IMR-90 (cell line): Measurements from ENCODE around the gene TMEM154. TPM values are rescaled to one million over a fixed set of nuclear protein-coding genes. Genes with fewer than 3 reads are reported as not detected.

Experiments
- ATAC-seq: fragments of 200-7000 bp; cut with Tn5 transposase; 2 replicates; pipeline ENCODE4 v1.9.1; 2020; ENCODE audit warnings: low read depth, mild to moderate bottlenecking, moderate library complexity
- BruUV-seq: library from RNA; stranded (reverse); fragments of 400-500 nt; replicated peaks from 2 replicates; lab custom pipeline; 2021; lab: Mats Ljungman, UMichigan
- CTCF ChIA-PET: fragments of 300-600 bp; formaldehyde crosslinking; extraction: SDS; loops from one replicate; lab custom pipeline; 2021; ENCODE audit warnings: antibody characterized with exemption; lab: Yijun Ruan, JAX
- POLR2A ChIA-PET: fragments of 300-600 bp; sonication (Branson Sonifier 250); formaldehyde crosslinking; loops from one replicate; lab custom pipeline; 2022; ENCODE audit warnings: antibody characterized with exemption; ENCODE audit not compliant: unreplicated experiment; lab: Charles Lee
- DNase-seq: peaks from one replicate; pipeline ENCODE4 v3.0.0; 2013
- H2AFZ ChIP-seq: replicated peaks from 2 replicates; pipeline ENCODE3; 2013; ENCODE audit warnings: low read length, mild to moderate bottlenecking; ENCODE audit not compliant: poor library complexity
- H2AK5ac ChIP-seq: 2 replicates; pipeline ENCODE4 v1.6.1; 2013; ENCODE audit warnings: low read depth, low read length, inconsistent platforms
- H2AK9ac ChIP-seq: replicated peaks from 2 replicates; pipeline ENCODE3; 2013; ENCODE audit warnings: mild to moderate bottlenecking, low read depth, low read length, moderate library complexity; ENCODE audit not compliant: poor library complexity
- H2BK120ac ChIP-seq: 2 replicates; pipeline ENCODE4 v1.6.1; 2013; ENCODE audit warnings: low read depth, low read length, inconsistent platforms
- H2BK15ac ChIP-seq: 3 replicates; pipeline ENCODE4 v1.6.1; 2013; ENCODE audit warnings: low read depth, low read length, inconsistent platforms
- H2BK20ac ChIP-seq: 2 replicates; pipeline ENCODE4 v1.6.1; 2013; ENCODE audit warnings: low read depth, mild to moderate bottlenecking, inconsistent platforms, low read length, moderate library complexity
- H2BK5ac ChIP-seq: 2 replicates; pipeline ENCODE4 v1.6.1; 2013; ENCODE audit warnings: mild to moderate bottlenecking, low read depth, low read length, inconsistent platforms; ENCODE audit not compliant: poor library complexity, severe bottlenecking
- H3K14ac ChIP-seq: replicated peaks from 2 replicates; pipeline ENCODE4 v1.6.1; 2013; ENCODE audit warnings: low read depth, low read length, inconsistent platforms
- H3K18ac ChIP-seq: 2 replicates; pipeline ENCODE4 v1.6.1; 2013; ENCODE audit warnings: low read depth, low read length, control low read depth
- H3K23ac ChIP-seq: 2 replicates; pipeline ENCODE4 v1.6.1; 2013; ENCODE audit warnings: low read depth, low read length, inconsistent platforms
- H3K27ac ChIP-seq: 2 replicates; pipeline ENCODE4 v1.5.1; 2013; ENCODE audit warnings: mild to moderate bottlenecking, control low read depth, low read length; ENCODE audit not compliant: insufficient read depth
- H3K27me3 ChIP-seq: 2 replicates; pipeline ENCODE4 v1.6.1; 2013; ENCODE audit warnings: low read length; ENCODE audit not compliant: control insufficient read depth, insufficient read depth
- H3K36me3 ChIP-seq: 2 replicates; pipeline ENCODE4 v1.6.1; 2013; ENCODE audit warnings: low read length, mixed read lengths; ENCODE audit not compliant: control insufficient read depth, insufficient read depth
- H3K4ac ChIP-seq: 2 replicates; pipeline ENCODE4 v1.6.1; 2013; ENCODE audit warnings: low read depth, low read length, inconsistent platforms
- H3K4me1 ChIP-seq: 2 replicates; pipeline ENCODE4 v1.6.1; 2013; ENCODE audit warnings: low read length, mixed read lengths; ENCODE audit not compliant: control insufficient read depth, insufficient read depth
- H3K4me2 ChIP-seq: 2 replicates; pipeline ENCODE4 v1.6.1; 2013; ENCODE audit warnings: low read depth, mild to moderate bottlenecking, control low read depth, low read length, moderate library complexity
- H3K4me3 ChIP-seq: 2 replicates; pipeline ENCODE4 v1.5.1; 2013; ENCODE audit warnings: low read depth, mild to moderate bottlenecking, control low read depth, low read length, moderate library complexity; ENCODE audit not compliant: insufficient read depth
- H3K56ac ChIP-seq: 2 replicates; pipeline ENCODE4 v1.6.1; 2013; ENCODE audit warnings: low read length, inconsistent platforms; ENCODE audit not compliant: insufficient read depth; ENCODE audit errors: extremely low read depth
- H3K79me1 ChIP-seq, 2 experiments: 2 replicates each; pipeline ENCODE4 v1.6.1; 2013; ENCODE audit warnings: low read length in 2 of 2, inconsistent platforms in 1 of 2, low read depth in 1 of 2
- H3K9ac ChIP-seq: 2 replicates; pipeline ENCODE4 v1.6.1; 2013; ENCODE audit warnings: low read depth, low read length, control low read depth
- H3K9me1 ChIP-seq: 2 replicates; pipeline ENCODE4 v1.6.1; 2013; ENCODE audit warnings: low read length, inconsistent platforms; ENCODE audit not compliant: insufficient read depth
- H3K9me3 ChIP-seq: 2 replicates; pipeline ENCODE4 v1.6.1; 2013; ENCODE audit warnings: low read length; ENCODE audit not compliant: control insufficient read depth, insufficient read depth
- H4K20me1 ChIP-seq: 2 replicates; pipeline ENCODE4 v1.6.1; 2013; ENCODE audit warnings: low read length, inconsistent platforms; ENCODE audit not compliant: insufficient read depth
- H4K5ac ChIP-seq: 2 replicates; pipeline ENCODE4 v1.6.1; 2013; ENCODE audit warnings: mild to moderate bottlenecking, low read depth, low read length, control low read depth
- H4K8ac ChIP-seq, 2 experiments: 2 replicates each; pipeline ENCODE4 v1.6.1; 2013; ENCODE audit warnings: low read depth in 2 of 2, low read length in 2 of 2, control low read depth in 1 of 2, inconsistent platforms in 1 of 2
- H4K91ac ChIP-seq: 2 replicates; pipeline ENCODE4 v1.6.1; 2013; ENCODE audit warnings: low read depth, low read length, inconsistent platforms; ENCODE audit not compliant: insufficient read depth
- CEBPB ChIP-seq: IDR thresholded peaks from 2 replicates; pipeline ENCODE4 v1.6.1; 2012; ENCODE audit warnings: low read depth, low read length, improper control_type of control experiment
- FOS ChIP-seq: fragments of 150-350 bp; IDR thresholded peaks from 2 replicates; pipeline ENCODE4 v1.6.1; 2016; ENCODE audit warnings: low read depth, low read length
- USF2 ChIP-seq: fragments of 150-350 bp; IDR thresholded peaks from 2 replicates; pipeline ENCODE4 v1.6.1; 2017; ENCODE audit warnings: mild to moderate bottlenecking, antibody characterized with exemption, low read length, low read depth
- WGBS, 2 experiments: methylation state at CpG; one replicate each; pipeline versions ENCODE4 v1.1.5 to v1.1.7; 2013; ENCODE audit warnings: missing lambda C conversion rate in 2 of 2; ENCODE audit not compliant: insufficient read length in 1 of 2; ENCODE audit errors: extremely low coverage in 2 of 2; 5-methylcytosine and 5-hydroxymethylcytosine counted together
- dilution Hi-C: fragments of 300-500 bp; cut with HindIII; formaldehyde crosslinking; loops from one replicate; pipeline ENCODE4 v1.14.3; 2018; ENCODE audit warnings: low sequenced_read_pairs; ENCODE audit not compliant: unreplicated experiment
- in situ Hi-C: fragments of 300-500 bp; cut with MboI; formaldehyde crosslinking; loops from 3 replicates; pipeline ENCODE4 v1.14.3; 2019; ENCODE audit warnings: low sequenced_read_pairs, inconsistent platforms, mixed read lengths
- intact Hi-C: fragments of 100-400 bp; cut with micrococcal nuclease; formaldehyde crosslinking; loops from 2 replicates; pipeline ENCODE4 v1.10.0; 2022
- polyA plus RNA-seq, 3 experiments: library from polyadenylated mRNA; depleted of rRNA; stranded (reverse); fragments of >200 nt; gene quantifications; 2 replicates each; pipeline ENCODE4 v1.2.3, GENCODE V29; 2012; ENCODE audit warnings: low replicate concordance in 1 of 3
- total RNA-seq: library from RNA; depleted of rRNA; stranded (reverse); fragments of >200 nt; gene quantifications from 2 replicates; pipeline ENCODE4 v1.2.3, GENCODE V29; 2012

The TMEM154 gene
- total and polyA plus RNA-seq, 2 of the 4 experiments (the other 2 are of a cell fraction): 0.12 to 0.18 TPM

GRCh38 chr4:152719801-152720556, 40.2 kb upstream of the TMEM154 start:
- intact Hi-C loops: no loop called here
- CTCF ChIA-PET: no interaction called here
- H3K4me2 ChIP-seq: no peak overlapping the region

More at GRCh38 chr4:152719801-152720556, 40.2 kb upstream of the TMEM154 start:
- H3K56ac ChIP-seq: no peak overlapping the region
- peaks cover 5% of the 10 kb centered on the region; the same call in 1 of the 2 replicates for H3K27me3 ChIP-seq
- H3K4ac ChIP-seq: no peak overlapping the region
- no peak overlapping the region for H4K91ac ChIP-seq
- H3K23ac ChIP-seq: no peak overlapping the region
- DNase-seq (no peak), ATAC-seq (no peak)
- no peak overlapping the region for H3K27ac ChIP-seq
- in situ Hi-C loops (no loop called here), dilution Hi-C loops (no loop called here)
- no peak overlapping the region for H2AK5ac ChIP-seq
- no peaks in the 10 kb centered on the region for H3K36me3 ChIP-seq
- no peaks in the 10 kb centered on the region for H3K9me1 ChIP-seq
- no peak overlapping the region for H2BK5ac ChIP-seq
- no peaks in the 10 kb centered on the region for H3K4me1 ChIP-seq
- H4K5ac ChIP-seq: no peak overlapping the region
- 0 out of 2 replicates have a peak, but pooled peaks cover 2% of the 10 kb centered on the region for H3K9me3 ChIP-seq
- no peak overlapping the region for H3K14ac ChIP-seq
- no peak overlapping the region for H2BK20ac ChIP-seq
- no peak overlapping the region for H2AFZ ChIP-seq
- TF ChIP-seq CEBPB (no peak), FOS (no peak), USF2 (no peak)
- no peaks in the 10 kb centered on the region for H3K79me1 ChIP-seq
- H2AK9ac ChIP-seq: no peak overlapping the region
- H3K4me3 ChIP-seq: no peak overlapping the region
- POLR2A ChIA-PET: no interaction called here
- H3K9ac ChIP-seq: no peak overlapping the region
- H3K18ac ChIP-seq: no peak overlapping the region
- no TSS peak for BruUV-seq
- H4K20me1 ChIP-seq: no peaks in the 10 kb centered on the region
- no peak overlapping the region for H4K8ac ChIP-seq
- WGBS, 2 experiments: 72% methylated on average over 3 of the region's 24 CpGs; no CpG with 5 or more reads in 1 of the 2 experiments
- no peak overlapping the region for H2BK15ac ChIP-seq
- no peak overlapping the region for H2BK120ac ChIP-seq
